HL-60/S4 treated with phorbol 12-myristate 13-acetate at 8.2 ng/mL for 4 days and 3 days (cell line): ENCODE data around the gene MIX23.
"Not testable (repeated sequence)": the region's sequence is repeated elsewhere in the genome, so short reads cannot be mapped to it uniquely, and the experiment has no call there.

Source experiments
- in situ Hi-C: fragments of 300-500 bp; cut with MboI; formaldehyde crosslinking; loops from 2 replicates; pipeline ENCODE4 v1.15.0; 2022; ENCODE audit warnings: low sequenced_read_pairs

MIX23 gene

GRCh38 chr3:122392868-122393844 lies 10.1 kb upstream of the MIX23 start:
- in situ Hi-C loops = no loop called here

- in situ Hi-C loops = no loop called here
Observed at GRCh38 chr3:122391681-122392446, 8.8 kb upstream of the MIX23 start.

GRCh38 chr3:122390665-122391064 lies 7.6 kb upstream of the MIX23 start:
- in situ Hi-C loops = no loop called here

GRCh38 chr3:122389892-122390291 lies 6.9 kb upstream of the MIX23 start:
- in situ Hi-C loops = no loop called here

GRCh38 chr3:122389197-122389596 lies 6.2 kb upstream of the MIX23 start:
- in situ Hi-C loops = no loop called here

- in situ Hi-C loops = no loop called here
Observed at GRCh38 chr3:122387709-122388108, 4.7 kb upstream of the MIX23 start.

GRCh38 chr3:122383771-122384697 lies 1.0 kb upstream of the MIX23 start, which contains the start of gene FAM162A:
FAM162A (plus strand) TSS chr3:122384182; CDS start chr3:122384266, 84 bp downstream.
- in situ Hi-C loops = no loop called here

GRCh38 chr3:122377975-122378374 lies 5.1 kb downstream of the MIX23 start:
- in situ Hi-C loops = no loop called here

GRCh38 chr3:122374034-122374433 lies 9.0 kb downstream of the MIX23 start:
- in situ Hi-C loops = no loop called here

- in situ Hi-C loops = no loop called here
Observed at GRCh38 chr3:122366379-122366749, 16.7 kb downstream of the MIX23 start.

GRCh38 chr3:122365582-122366378 lies 17.3 kb downstream of the MIX23 start:
- in situ Hi-C loops = not testable (repeated sequence)

GRCh38 chr3:122365073-122365472 lies 18.0 kb downstream of the MIX23 start:
- in situ Hi-C loops = no loop called here

GRCh38 chr3:122364490-122364889 lies 18.5 kb downstream of the MIX23 start:
- in situ Hi-C loops = no loop called here

GRCh38 chr3:122362026-122362425 lies 21.0 kb downstream of the MIX23 start:
- in situ Hi-C loops = no loop called here

GRCh38 chr3:122358703-122359032 lies 24.4 kb downstream of the MIX23 start:
- in situ Hi-C loops = no loop called here

- in situ Hi-C loops = no loop called here
Observed at GRCh38 chr3:122357828-122358702, 25.0 kb downstream of the MIX23 start.

- in situ Hi-C loops = no loop called here
Observed at GRCh38 chr3:122356402-122356801, 26.6 kb downstream of the MIX23 start.

- in situ Hi-C loops = no loop called here
Observed at GRCh38 chr3:122355612-122356011, 27.4 kb downstream of the MIX23 start.

- in situ Hi-C loops = no loop called here
Observed at GRCh38 chr3:122353893-122354401, 29.1 kb downstream of the MIX23 start.
